COLO829 (cell line): Measurements from ENCODE around the gene ZNF322.
"Not testable (repeated sequence)": the region's sequence is repeated elsewhere in the genome, so short reads cannot be mapped to it uniquely, and the experiment has no call there.

ENCODE experiments used
- DNase-seq: peaks from one replicate; pipeline ENCODE4 v3.0.0; 2012; ENCODE audit warnings: low spot score

ZNF322 gene, protein sequence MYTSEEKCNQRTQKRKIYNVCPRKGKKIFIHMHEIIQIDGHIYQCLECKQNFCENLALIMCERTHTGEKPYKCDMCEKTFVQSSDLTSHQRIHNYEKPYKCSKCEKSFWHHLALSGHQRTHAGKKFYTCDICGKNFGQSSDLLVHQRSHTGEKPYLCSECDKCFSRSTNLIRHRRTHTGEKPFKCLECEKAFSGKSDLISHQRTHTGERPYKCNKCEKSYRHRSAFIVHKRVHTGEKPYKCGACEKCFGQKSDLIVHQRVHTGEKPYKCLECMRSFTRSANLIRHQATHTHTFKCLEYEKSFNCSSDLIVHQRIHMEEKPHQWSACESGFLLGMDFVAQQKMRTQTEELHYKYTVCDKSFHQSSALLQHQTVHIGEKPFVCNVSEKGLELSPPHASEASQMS

DNA sequence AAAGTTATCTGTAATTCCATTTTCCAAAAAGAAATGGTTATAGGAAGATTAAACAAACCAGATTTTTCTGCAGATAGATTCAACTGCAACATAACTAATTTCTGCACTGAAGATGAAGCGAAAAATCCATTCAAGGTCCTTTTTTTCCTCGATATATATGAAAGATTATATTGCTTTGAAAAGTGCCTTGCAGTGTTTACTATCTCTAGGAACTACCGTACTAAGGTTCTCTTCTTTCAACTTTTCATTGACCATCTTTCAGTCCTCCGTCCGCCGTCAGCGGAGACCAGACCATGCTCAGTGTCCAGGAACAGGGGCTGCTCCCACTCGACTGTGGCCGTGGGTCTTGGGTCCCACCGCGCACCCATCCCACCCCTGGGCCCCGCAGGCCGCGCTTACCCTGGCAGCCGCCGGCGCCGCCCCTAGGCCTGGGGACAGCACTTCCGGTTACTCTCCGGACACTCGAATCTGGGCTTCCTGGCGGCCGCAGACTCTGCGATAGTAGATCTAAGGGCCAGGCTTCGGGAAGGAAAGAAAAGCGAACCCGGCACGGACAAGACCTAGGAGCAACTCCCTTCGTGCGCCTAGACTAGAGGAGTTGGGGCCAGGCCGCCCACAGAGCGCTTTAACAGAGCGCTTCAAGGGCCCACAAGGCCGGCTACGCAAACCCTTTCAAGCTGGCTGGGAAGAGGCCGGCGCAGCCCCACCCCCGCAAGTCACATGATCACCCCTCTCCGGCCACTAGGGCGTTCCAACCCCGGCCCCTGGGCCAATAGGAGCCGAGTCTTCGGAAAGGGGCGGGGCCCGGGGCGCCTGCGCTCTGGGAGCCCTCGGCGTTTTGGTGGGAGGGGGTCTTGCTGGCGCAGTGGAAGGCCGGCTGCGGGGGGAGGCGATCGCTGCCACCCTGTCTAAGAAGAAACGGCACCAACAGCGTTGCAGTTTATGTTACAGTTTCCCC, at the start of gene ZNF322:
Gene ZNF322, minus strand, starts transcription at position 705 of the 958 bp plus-strand sequence. CDS start 21,193 bp downstream, outside the sequence.
- DNase-seq = peak; percentile 98

DNA sequence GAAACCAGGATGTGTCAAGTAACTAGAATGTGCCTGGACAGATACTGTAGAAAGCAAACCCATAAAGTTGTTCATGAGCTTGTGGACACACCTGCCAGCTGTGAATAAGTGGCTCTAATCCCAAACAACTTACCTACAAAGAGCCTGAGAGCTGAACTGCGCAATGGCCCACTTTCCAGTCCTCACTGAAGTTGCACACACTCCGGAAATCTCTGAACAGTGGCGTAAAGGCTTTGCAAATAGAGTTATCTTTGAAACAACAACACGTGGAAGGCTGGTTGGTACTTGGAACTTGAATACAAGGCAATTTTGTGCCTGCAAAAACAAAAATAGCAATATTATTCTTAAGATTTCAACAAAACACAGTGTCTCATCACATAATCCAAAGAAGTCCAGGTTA, 46.2 kb upstream of the ZNF322 start:
- not testable (repeated sequence) for DNase-seq

DNA sequence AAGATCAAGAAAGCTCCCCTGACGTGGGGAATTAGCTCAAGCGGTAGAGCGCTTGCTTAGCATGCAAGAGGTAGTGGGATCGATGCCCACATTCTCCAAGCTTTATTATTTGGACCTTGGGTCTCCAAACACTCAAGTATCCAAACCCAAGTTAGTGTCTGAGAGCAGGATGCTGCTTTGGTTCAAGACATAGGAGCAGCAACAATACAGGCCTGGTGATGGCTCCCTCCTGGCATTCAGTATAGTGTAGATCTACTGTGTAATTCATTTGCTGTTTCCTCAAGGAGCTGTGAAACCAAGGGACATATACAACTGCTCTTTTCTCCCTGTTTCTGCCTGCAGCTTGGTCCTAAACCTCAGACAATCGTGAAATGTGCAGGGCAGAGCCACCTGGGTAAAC, 45.8 kb upstream of the ZNF322 start:
- DNase-seq = not testable (repeated sequence)

DNA sequence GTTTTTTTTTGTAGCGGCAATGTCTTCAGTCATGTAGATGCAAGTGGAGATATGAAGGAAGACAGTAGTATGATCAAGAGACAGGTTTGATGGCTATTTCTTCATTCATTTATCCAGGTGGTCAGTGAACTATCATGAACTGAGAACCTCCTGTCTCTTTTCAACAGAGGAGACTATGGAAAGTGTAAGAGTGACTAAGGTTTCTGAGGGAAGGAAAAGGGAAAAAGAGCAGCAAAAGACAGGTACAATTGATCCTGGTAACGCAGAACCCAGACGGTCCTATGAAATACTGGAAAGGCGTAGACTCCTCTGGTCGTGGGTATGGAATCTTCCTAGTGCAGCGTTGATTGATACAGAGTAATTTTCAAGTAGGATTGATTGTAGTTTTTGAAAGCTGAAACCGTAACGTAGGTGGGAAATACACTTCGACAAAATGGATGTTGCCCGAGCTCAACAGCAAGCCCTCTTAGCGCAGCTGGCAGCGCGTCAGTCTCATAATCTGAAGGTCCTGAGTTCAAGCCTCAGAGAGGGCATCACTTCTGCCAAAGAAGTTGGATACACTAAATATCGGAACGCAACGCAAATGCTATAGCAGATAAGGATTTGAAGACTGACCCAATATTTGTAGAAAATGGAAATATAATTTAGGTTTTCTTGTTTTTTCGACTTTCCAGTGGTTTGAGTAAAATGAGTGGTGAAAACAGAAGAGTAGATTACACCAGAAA, 41.6 kb upstream of the ZNF322 start:
- DNase-seq = not testable (repeated sequence)

DNA sequence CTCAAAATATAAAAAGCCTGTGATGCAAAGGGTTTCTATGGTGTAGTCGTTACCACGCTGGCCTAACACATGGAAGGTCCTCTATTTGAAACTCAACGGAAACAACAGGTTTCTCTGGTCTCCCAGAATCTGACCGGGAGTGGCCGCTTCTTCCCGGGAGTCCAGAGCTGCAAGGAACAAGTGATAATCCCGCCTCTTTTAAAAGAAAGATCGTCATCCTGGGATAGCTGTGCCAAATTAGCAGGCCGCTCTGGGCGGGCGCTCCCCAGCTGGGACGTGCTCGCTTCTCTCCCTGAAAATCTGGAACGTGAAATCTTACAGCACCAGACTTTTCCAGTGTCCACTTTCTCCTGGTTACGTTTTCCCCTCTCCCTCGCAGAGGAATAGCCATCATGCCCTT, 38.0 kb upstream of the ZNF322 start:
- DNase-seq = not testable (repeated sequence)

DNA sequence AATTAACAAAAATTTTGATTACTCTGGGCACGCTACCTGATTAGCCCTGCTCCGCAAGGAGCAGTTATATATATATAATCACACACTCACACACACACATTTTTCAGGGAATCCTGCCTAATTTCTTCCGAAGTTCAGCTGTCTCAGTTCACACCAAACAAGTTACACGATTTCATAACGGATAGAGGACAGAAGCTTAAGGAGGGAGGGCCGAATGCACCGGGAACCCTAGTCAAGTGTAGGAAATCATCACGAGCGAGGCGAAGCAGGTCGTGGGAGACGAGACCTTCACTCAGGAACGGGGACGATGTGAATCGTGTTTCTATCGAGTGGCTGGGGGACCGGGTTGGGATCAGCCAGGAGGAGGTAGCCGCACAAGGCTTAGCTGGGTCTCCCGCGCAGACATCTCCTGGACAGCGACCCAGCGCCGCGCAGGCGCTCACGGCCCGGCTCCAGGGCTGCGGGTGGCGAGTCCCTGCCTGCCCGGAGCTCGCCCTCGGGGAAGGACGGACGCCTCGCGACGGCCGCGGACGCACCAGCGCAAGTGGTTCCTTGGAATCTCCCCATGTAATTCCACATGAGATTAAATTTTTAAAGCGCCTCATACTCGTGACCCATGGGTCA, 29.9 kb upstream of the ZNF322 start:
- DNase-seq = not testable (repeated sequence)

DNA sequence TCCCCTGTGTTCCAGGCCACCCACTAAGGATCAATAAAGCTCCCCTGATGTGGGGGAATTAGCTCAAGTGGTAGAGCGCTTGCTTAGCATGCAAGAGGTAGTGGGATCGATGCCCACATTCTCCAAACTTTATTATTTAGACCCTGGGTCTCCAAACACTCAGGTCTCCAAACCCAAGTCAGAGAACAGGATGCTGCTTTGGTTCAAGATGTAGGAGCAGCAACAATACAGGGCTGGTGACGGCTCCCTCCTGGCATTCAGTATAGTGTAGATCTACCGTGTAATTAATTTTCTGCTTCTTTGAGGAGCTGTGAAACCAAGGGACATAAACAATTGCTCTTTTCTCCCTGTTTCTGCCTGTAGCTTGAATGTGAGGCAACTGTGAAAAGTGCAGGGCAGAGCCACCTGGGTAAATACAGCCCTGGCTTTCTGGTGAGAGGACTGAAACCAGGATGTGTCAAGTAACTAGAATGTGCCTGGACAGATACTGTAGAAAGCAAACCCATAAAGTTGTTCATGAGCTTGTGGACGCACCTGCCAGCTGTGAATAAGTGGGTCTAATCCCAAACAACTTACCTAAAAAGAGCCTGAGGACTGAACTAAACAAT, 23.0 kb upstream of the ZNF322 start:
- not testable (repeated sequence) for DNase-seq

DNA sequence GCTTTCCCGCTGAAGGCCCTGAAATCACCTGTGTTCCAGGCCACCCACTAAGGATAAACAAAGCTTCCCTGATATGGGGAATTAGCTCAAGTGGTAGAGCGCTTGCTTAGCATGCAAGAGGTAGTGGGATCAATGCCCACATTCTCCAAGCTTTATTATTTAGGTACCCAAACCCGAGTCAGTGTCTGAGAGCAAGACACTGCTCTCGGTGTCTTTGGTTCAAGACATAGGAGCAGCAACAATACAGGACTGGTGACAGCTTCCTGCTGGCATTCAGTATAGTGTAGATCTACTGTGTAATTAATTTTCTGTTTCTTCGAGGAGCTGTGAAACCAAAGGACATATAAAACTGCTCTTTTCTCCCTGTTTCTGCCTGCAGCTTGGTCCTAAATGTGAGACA, 13.7 kb upstream of the ZNF322 start:
- DNase-seq = not testable (repeated sequence)

DNA sequence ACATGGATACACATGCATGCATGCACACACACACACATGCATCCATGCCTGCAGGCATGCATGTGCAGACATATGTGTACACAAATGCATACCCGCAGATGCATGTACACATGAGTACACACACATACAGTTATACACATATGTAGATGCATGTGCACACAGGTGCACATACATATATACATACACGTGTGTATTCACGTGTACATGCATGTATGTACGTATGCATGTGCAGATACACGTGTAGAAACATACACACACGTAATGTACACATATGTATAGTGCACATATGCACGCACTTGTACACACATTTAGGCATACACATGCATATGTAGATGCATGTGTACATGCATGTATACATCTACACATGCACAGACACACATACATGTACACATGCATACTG, 11.0 kb upstream of the ZNF322 start:
- DNase-seq = not testable (repeated sequence)

DNA sequence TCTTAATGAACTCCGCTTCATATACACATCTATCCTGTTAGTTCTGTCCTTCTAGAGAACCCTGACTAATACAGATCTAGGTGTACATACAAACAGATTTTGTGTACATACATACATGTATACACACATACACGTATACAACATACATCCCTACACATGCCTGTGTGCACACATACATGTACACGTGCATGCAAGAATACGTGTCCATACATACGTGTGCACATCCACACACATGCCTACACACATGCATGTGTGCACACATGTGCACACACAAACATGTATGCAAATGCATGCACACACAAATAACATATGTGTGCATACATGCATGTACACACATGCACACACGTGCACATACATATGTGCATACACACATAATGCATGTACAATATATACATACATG, 10.5 kb upstream of the ZNF322 start:
- not testable (repeated sequence) for DNase-seq

DNA sequence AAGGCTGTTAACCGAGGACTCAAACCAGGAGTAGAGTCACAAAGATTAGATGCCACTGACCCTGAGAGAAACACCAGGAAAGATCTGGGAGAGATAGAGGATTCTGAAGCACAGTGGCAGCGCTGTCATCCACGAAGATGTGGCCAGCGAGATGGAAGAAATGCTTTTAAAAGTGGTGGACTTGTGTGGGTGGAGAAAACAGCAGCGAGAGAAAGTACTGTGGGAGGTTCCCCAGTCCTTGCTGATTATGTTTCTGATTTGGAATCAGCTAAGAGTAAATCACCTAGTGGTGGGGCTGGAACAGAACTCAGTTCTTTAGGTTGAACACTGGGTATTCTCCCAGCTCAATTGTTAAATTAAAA, 435 bp upstream of the ZNF322 start:
- peak; percentile 43 for DNase-seq

DNA sequence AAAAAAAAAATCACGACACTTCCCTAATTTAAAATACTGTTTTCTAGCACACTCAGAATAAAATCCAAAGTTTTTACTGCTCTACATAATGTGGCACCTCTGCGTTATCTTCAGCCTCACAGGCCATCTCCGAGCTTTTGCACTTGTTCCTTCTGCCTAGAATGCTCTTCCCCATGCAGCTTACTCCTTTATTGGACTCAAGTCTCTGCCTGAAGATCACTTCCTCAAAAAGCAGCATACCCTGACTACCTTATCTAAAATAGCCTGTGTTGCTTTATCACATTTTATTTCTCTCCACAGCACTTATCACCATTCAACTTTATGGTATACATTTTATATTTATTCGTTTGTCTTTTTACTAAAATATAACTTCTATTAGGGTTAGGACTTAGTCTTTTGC, 2.3 kb downstream of the ZNF322 start:
- DNase-seq = no peak

DNA sequence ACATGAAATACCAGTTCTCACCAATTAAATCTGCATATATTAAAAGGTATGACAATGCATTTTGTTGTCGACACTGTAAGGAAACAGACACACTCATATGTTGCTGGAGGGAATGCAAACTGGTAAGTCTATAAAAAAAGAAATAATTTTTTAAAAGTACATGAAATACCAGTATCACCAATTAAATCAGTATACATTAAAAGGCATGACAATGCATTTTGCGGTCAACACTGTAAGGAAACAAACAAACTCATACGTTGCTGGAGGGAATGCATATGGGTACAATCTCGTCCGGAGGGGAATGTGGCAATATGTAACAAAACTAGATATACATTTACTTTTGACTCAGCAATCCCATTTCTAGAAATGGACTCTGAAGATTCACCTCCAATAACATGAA, 6.5 kb downstream of the ZNF322 start:
- no peak for DNase-seq

DNA sequence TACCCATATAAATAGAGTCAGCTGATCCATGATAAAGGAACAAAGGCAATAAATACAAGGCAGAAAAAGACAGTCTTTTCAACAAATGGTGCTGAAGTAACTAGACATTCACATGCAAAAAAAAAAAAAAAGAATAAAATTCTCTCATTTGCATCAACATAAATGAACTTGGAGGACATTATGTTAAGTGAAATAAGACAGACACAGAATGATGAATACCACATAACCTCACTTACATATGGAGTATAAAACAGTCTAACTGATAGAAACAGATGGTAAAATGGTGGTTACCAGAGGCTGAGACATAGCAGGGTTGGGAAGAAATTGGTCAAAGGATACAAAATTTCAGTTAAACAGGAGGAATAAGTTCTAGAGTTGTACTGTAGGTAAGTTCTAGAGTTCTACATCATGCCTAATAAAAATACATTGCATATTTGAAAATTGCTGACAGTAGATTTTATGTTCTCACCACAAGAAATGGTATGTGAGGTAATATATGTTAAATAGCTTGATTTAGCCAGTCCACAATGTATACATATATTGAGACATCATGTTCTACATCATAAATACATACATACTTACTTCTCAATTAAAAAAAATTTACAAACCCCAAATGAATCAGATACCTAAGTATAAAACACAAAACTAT, 8.3 kb downstream of the ZNF322 start:
- no peak for DNase-seq

DNA sequence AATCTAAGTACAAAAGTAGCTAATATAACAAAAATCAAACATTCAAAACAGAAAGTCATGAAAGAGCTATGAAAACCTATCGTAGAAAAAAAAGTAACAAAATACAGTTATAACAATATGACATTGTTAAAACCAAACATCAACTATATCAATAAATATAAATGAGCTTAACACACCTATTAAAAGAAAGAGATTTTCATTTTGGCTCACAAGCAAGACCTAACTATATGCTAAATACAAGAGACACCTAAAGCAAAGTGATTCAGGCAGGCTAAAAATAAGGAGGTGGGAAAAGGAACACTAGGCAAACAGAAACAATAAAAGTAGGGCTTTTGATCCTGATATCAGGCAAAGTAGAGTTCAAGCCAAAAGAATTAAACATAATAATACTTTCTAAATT, 13.5 kb downstream of the ZNF322 start:
- DNase-seq = no peak

DNA sequence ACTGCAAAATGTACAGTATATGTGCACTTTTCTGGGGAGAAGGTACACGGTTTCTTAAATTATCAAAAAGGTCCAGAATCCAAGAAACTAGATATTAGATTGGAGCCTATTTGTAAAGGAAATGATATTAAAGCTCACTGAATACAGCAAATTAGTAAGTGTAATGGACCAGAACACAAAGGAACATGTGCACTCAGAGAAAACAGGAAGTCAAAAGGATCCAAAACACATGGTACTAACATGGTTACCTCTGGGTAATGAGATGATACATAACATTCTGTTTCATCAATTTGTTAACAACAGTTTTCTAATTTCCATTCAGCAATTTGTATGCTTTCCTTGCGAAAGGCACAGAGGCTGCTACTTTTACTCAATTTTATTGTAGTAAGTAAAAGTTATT, 18.7 kb downstream of the ZNF322 start:
- DNase-seq = no peak

DNA sequence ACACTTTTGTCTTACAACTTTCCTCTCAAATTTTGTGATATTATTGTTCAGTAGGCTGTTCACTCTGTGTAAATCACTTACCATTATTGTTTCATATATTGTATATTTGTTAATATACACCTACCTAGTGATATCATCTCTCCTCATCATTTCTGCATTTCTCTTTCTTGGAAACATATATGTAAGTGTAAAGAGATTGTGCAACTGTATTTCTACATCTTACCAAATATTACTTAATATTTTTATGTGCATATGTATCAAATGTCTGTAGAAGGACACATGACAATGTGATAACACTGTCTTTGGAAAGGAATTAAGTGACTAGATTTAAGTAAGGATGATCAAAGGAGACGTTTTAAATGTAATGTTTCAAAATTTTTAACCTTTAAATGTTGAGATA, 30.2 kb downstream of the ZNF322 start:
- no peak for DNase-seq

DNA sequence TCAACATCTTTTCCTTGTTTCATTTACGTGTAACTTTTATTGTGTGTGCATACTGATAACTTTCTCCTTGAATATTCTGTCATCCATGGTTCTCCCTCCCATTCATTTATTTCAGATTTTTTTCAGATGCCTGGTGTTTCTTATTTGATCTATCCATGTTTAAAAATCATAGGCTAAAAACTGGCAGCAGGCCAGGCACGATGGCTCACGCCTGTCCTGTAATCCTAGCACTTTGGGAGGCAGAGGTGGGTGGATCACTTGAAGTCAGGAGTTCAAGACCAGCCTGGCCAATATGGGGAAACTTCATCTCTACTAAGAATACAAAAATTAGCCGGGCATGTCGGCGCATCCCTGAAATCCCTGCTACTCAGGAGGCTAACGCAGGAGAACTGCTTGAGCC, 31.7 kb downstream of the ZNF322 start:
- no peak for DNase-seq

DNA sequence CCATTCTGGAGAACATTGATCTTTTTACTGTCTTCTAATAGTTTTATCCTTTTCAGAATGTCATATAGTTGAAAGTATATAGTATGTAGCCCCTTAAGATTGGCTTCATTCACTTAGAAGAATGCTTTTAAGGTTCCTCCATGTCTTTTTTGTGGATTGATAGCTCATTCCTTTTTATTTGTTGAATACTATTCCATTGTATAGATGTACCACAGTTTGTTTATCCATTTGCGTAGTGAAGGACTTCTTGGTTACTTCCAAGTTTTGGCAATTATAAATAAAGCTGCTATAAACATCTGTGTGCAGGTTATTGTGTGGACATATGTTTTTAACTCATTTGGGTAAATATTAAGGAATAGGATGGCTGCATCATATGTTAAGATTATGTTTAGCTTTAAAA, 35.0 kb downstream of the ZNF322 start:
- DNase-seq = no peak

DNA sequence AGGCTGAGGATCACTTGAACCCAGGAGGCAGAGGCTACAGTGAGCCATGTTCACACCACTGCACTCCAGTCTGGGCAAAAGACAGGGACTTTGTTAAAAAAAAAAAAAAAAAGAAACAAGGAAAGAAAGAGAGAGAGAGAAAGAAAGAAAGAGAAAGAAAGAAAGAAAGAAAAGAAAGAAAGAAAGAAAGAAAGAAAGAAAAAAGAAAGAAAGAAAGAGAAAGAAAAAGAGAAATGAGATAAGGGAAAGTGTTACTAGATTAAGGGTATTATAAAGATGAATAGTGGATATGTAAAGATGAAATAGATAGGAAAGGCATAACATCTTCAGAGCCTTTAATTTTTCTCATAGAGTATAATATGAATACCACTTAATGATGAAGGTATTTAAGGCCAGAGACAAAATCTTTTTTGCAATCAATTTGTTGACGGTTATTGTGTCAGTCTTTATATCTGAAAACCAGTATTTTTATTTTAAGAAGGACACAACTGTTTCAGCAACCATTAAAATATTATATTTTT, 36.1 kb downstream of the ZNF322 start:
- DNase-seq = no peak
